DND-41 (cell line): ENCODE results near the gene UVRAG.
A peak's percentile ranks its signal among the peaks of the same experiment; 100 is the strongest.

Experiments
- ATAC-seq: fragments of 200-7000 bp; cut with Tn5 transposase; 3 replicates; pipeline ENCODE4 v1.9.1; 2021; ENCODE audit warnings: low read depth; ENCODE audit not compliant: insufficient read depth
- DNase-seq: peaks from one replicate; pipeline ENCODE4 v3.0.0-alpha.2; 2020
- H2AFZ ChIP-seq: 2 replicates; pipeline ENCODE4 v1.6.0; 2012; ENCODE audit warnings: low read depth, low read length
- H3K27ac ChIP-seq: 2 replicates; pipeline ENCODE4 v1.5.1; 2012; ENCODE audit warnings: low read length, inconsistent platforms
- H3K27me3 ChIP-seq: fragments of 200-600 bp; sonication (generic); 2 replicates; pipeline ENCODE4 v1.6.0; 2012; ENCODE audit warnings: low read length, mild to moderate bottlenecking, inconsistent platforms; ENCODE audit not compliant: insufficient read depth, poor library complexity
- H3K36me3 ChIP-seq: 2 replicates; pipeline ENCODE4 v1.5.1; 2012; ENCODE audit warnings: low read length, inconsistent platforms; ENCODE audit not compliant: insufficient read depth
- H3K4me1 ChIP-seq: 2 replicates; pipeline ENCODE4 v1.5.1; 2012; ENCODE audit warnings: mild to moderate bottlenecking, low read length; ENCODE audit not compliant: insufficient read depth
- H3K4me2 ChIP-seq: 2 replicates; pipeline ENCODE4 v1.6.0; 2012; ENCODE audit warnings: mild to moderate bottlenecking, moderate library complexity, low read length, inconsistent platforms; ENCODE audit not compliant: insufficient read depth
- H3K4me3 ChIP-seq, 2 experiments: fragments of 200-600 bp in 1 of 2; shearing (Covaris generic) in 1 of 2; 2 replicates each; pipeline ENCODE4 v1.5.1; 2012 to 2016; ENCODE audit warnings: inconsistent platforms in 2 of 2, low read length in 2 of 2, mild to moderate bottlenecking in 2 of 2, low read depth in 1 of 2, moderate library complexity in 1 of 2
- H3K79me2 ChIP-seq: 2 replicates; pipeline ENCODE4 v1.6.0; 2012; ENCODE audit warnings: low read length, inconsistent platforms; ENCODE audit not compliant: insufficient read depth
- H3K9ac ChIP-seq: 2 replicates; pipeline ENCODE4 v1.6.0; 2012; ENCODE audit warnings: low read depth, mild to moderate bottlenecking, inconsistent platforms, low read length, moderate library complexity
- H3K9me3 ChIP-seq: 2 replicates; pipeline ENCODE4 v1.5.1; 2012; ENCODE audit warnings: low read length, moderate library complexity, mild to moderate bottlenecking, inconsistent platforms; ENCODE audit not compliant: insufficient read depth, severe bottlenecking
- H4K20me1 ChIP-seq: 2 replicates; pipeline ENCODE4 v1.6.0; 2012; ENCODE audit warnings: low read length; ENCODE audit not compliant: insufficient read depth
- CTCF ChIP-seq: IDR thresholded peaks from 2 replicates; pipeline ENCODE4 v1.5.1; 2012; ENCODE audit warnings: borderline replicate concordance, low read length, moderate library complexity, mild to moderate bottlenecking; ENCODE audit not compliant: poor library complexity, severe bottlenecking; ENCODE audit errors: extremely low read depth
- EZH2 ChIP-seq: IDR thresholded peaks from 3 replicates; pipeline ENCODE4 v1.6.1; 2012; ENCODE audit warnings: borderline replicate concordance, low read depth, mild to moderate bottlenecking, moderate library complexity, low read length, inconsistent platforms; ENCODE audit not compliant: severe bottlenecking

The UVRAG gene

GRCh38 chr11:75775056-75775455, 40.0 kb upstream of the UVRAG start:
- H3K4me2 ChIP-seq, result no peak overlapping the region
- no peaks in the 10 kb centered on the region for H4K20me1 ChIP-seq
- no peaks in the 10 kb centered on the region for H3K9me3 ChIP-seq
- no peak overlapping the region for H3K4me3 ChIP-seq
- TF ChIP-seq CTCF (no peak), EZH2 (no peak)
- H3K27me3 ChIP-seq, result peaks cover 12% of the 10 kb centered on the region
- H3K9ac ChIP-seq, result no peak overlapping the region
- no peaks in the 10 kb centered on the region for H3K4me1 ChIP-seq
- DNase-seq (no peak), ATAC-seq (no peak)
- no peaks in the 10 kb centered on the region for H3K36me3 ChIP-seq
- H3K27ac ChIP-seq, result no peak overlapping the region
- H2AFZ ChIP-seq, result no peak overlapping the region
- H3K79me2 ChIP-seq, result no peaks in the 10 kb centered on the region

DNA sequence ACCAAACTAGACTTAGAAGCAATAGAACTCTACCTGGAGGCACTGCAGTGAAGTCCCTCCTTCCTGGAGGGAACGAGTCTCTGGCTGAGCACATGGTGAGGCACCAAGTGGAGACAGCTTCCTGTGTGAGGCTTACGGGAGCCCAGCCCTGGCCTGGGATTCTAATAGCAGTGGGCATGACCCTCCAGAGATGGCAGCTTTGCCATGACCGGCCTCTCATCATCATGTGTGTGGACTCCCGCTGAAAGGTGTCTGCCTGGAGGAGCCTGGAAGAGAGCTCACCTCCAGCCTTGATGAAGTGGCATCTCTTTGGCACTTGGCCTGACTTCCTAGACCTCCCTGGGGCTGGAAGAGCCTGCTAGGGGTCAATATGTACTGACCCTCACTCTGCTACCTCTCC, 38.5 kb upstream of the UVRAG start:
- ATAC-seq, result no peak
- no peak overlapping the region for H3K27ac ChIP-seq

GRCh38 chr11:75777461-75778110, 37.4 kb upstream of the UVRAG start:
- TF ChIP-seq CTCF (no peak), EZH2 (no peak)
- ATAC-seq (0 out of 3 replicates have a peak, but pooled peaks have one; percentile 33), DNase-seq (no peak)
- Histone ChIP-seq H3K4me2 (no peak overlapping the region), H3K36me3 (no peaks in the 10 kb centered on the region), H3K4me1 (no peaks in the 10 kb centered on the region), H3K9ac (no peak overlapping the region), H3K79me2 (no peaks in the 10 kb centered on the region), H3K27me3 (no peaks in the 10 kb centered on the region), H4K20me1 (no peaks in the 10 kb centered on the region), H3K27ac (no peak overlapping the region), H2AFZ (no peak overlapping the region), H3K4me3 (no peak overlapping the region), H3K9me3 (no peaks in the 10 kb centered on the region)

More for the DNA sequence above, 38.5 kb upstream of the UVRAG start:
- no peak for TF ChIP-seq CTCF
- no peak for TF ChIP-seq EZH2
- H3K4me2 ChIP-seq, result no peak overlapping the region
- no peaks in the 10 kb centered on the region for H3K4me1 ChIP-seq
- H2AFZ ChIP-seq, result no peak overlapping the region
- H3K36me3 ChIP-seq, result no peaks in the 10 kb centered on the region
- H3K9me3 ChIP-seq, result no peaks in the 10 kb centered on the region
- H3K9ac ChIP-seq, result no peak overlapping the region
- no peak for DNase-seq
- H3K4me3 ChIP-seq, result no peak overlapping the region
- no peaks in the 10 kb centered on the region for H4K20me1 ChIP-seq
- peaks cover 3% of the 10 kb centered on the region for H3K27me3 ChIP-seq
- no peaks in the 10 kb centered on the region for H3K79me2 ChIP-seq
